ENCODE data around the gene VAV3.
A peak's percentile ranks its signal among the peaks of the same experiment; 100 is the strongest.

Gene VAV3

DNA sequence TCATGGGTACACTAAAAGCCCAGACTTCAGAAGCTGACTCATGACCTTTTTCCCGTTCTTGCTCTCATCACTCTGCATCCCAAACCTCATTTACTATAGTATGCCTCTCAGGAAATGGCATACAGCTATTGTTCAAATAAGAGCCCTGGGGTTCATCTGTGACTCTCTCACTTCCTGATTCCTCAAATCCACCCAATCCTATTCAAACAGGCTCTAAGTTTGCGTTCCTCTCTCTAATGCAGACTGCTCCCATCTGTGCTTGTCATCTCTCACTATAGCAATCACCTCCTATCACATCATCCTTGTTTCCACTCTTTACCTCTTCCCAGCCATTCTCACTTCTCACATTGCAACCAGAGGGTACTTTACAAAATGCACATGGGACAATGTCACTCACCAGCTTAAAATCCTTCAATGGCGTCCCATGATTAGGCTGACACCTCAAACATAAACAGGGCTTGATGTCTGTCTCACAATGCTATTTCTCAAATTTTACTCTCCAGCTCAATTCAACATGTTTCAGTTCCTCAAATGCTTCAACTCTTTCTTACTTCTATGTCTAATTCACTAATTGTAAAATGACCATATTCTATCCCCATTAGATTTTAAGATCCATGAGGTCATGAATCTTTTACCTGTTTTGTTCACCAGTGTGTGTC lies 415.7 kb downstream of the VAV3 start:
- peak; percentile 33 for DNase-seq (ENCODE audit: low read depth)
- H3K4me3 ChIP-seq (ENCODE audit: low read length): no peak overlapping the region
- TF ChIP-seq, protein P1, sequence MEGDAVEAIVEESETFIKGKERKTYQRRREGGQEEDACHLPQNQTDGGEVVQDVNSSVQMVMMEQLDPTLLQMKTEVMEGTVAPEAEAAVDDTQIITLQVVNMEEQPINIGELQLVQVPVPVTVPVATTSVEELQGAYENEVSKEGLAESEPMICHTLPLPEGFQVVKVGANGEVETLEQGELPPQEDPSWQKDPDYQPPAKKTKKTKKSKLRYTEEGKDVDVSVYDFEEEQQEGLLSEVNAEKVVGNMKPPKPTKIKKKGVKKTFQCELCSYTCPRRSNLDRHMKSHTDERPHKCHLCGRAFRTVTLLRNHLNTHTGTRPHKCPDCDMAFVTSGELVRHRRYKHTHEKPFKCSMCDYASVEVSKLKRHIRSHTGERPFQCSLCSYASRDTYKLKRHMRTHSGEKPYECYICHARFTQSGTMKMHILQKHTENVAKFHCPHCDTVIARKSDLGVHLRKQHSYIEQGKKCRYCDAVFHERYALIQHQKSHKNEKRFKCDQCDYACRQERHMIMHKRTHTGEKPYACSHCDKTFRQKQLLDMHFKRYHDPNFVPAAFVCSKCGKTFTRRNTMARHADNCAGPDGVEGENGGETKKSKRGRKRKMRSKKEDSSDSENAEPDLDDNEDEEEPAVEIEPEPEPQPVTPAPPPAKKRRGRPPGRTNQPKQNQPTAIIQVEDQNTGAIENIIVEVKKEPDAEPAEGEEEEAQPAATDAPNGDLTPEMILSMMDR (IDR thresholded peaks at IDR 0.05; ENCODE audit: insufficient read depth, low read depth, low read length, missing control alignments): no peak

DNA sequence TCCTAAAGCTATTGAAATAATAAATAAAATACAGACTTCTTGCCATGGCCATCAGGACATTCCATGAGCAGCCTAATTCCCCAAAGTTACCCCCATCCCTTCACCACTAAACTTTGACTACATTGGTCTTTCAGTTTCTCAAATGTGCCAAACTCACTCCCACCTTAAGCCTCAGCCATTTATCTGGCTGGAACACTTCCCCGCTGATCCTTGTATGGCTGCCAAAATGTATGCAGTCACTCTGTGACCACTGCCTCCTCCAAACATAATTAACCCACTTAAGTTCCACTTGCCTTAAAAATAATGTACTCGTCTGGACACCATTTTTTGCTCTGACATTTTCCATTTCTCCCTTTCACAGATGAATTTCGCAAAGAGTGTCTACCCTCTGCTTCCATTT lies 416.7 kb downstream of the VAV3 start:
- TF ChIP-seq, protein P1 (IDR thresholded peaks at IDR 0.05; ENCODE audit: insufficient read depth, low read depth, low read length, missing control alignments): no peak
- no peak overlapping the region for H3K4me3 ChIP-seq (ENCODE audit: low read length)
- DNase-seq (ENCODE audit: low read depth): no peak

DNA sequence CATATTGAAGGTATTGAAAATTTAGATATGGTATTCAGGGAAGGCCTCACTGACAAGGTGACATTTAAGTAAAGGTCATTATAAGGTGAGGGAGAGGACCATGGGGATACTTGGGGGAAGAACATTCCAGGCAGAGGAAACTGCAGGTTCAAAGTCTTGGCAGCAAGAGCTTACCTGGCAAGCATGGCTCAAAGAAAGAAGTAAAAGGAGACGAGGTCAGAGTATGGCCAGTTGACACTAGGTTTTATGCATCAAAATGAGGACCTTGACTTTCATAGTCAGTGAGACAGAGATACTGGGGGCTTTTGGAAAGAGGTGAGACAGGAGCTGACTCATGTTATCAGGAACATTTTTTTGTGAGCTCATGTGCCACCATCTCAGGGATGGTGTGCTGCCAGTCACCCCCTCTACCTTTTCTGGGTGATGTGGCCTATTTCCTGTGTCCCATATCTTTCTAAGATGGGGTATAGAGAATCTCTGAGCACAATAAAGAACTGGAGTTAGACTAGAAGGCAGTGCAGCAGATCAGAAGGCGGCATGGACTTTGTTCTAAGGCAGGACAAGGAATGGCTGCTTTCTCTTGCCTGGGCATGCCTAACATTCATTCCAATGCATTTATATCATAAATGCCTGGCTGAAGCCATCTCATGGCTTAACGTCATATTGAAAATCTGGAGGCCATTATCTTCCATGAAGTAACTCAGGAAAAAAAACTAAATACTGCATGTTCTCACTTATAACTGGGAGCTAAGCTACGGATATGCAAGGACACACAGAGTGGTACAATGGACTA lies 417.4 kb downstream of the VAV3 start:
- H3K4me3 ChIP-seq (ENCODE audit: low read length): no peak overlapping the region
- peak; percentile 90 for DNase-seq (ENCODE audit: low read depth)
- TF ChIP-seq, protein P1 (IDR thresholded peaks at IDR 0.05; ENCODE audit: insufficient read depth, low read depth, low read length, missing control alignments): no peak

DNA sequence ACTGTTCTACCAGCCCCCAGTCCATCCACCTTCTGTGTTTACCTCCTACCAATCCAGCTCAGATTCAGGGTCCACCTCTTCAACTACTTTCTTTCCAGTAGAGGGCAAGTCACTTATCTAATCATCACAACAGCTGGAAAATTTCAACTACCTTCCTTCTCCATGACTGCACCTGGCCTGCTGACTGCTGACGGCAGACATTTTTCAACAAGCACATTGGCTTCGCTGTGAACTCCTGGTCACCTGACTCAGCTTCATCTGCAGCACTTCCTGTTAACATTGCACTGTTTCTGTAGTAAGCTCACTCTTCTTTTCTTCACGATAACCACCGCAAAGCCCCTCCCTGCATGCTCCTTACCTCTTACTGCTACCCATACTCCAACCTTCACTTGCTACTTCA lies 418.4 kb downstream of the VAV3 start:
- TF ChIP-seq, protein P1 (IDR thresholded peaks at IDR 0.05; ENCODE audit: insufficient read depth, low read depth, low read length, missing control alignments): no peak
- no peak for DNase-seq (ENCODE audit: low read depth)
- no peak overlapping the region for H3K4me3 ChIP-seq (ENCODE audit: low read length)

DNA sequence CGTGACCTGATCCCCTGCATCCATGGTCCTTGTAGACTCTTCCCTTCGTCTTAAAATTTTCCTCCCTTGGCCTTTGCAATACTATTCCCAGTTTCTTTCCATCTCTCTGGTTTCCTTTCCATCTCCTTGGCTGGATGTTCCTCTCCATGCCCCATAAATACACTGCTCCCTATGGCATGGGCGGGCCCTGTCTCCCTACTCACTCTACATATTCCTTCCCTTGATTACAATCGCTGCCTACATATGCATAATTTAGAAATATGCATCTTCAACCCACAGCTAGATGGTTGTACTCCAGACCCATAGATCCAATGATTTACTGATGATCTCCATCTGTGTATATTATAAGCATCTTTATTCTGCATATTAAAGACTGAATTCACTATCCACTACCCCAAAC lies 419.1 kb downstream of the VAV3 start:
- DNase-seq (ENCODE audit: low read depth): no peak
- TF ChIP-seq, protein P1 (IDR thresholded peaks at IDR 0.05; ENCODE audit: insufficient read depth, low read depth, low read length, missing control alignments): no peak
- no peak overlapping the region for H3K4me3 ChIP-seq (ENCODE audit: low read length)

DNA sequence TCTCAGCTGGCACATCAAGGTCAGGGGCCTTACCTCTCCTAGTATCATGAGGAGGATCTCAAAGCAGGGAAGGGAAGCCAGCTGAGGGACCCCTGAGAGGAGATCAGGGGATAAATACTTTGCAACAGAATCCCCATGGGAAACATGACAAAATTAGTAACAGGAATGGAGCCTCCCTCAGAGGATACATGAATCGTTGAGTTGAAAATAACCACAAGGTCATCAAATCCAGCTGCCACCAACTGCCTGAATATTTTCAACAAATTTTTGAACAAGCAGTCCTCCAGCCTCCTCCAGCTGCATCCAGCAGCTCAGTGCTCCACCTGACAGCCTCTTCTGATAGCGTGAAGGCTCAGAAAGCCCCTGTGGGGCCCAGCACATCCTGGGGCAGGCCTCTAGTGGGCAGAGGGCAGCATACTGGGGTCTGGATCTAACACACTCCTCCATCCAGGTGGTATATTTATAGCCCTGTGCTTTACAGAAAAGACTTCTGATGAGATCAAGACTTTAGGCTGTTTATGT lies 419.9 kb downstream of the VAV3 start:
- no peak overlapping the region for H3K4me3 ChIP-seq (ENCODE audit: low read length)
- TF ChIP-seq, protein P1 (IDR thresholded peaks at IDR 0.05; ENCODE audit: insufficient read depth, low read depth, low read length, missing control alignments): no peak
- DNase-seq (ENCODE audit: low read depth): no peak

All from epithelial cell of esophagus (primary cell).